HEK293 (cell line): ENCODE data around the gene FAM24B.
"Not testable (repeated sequence)": the region's sequence is repeated elsewhere in the genome, so short reads cannot be mapped to it uniquely, and the experiment has no call there.

Experiments
- CTCF ChIA-PET: fragments of 350-600 bp; formaldehyde crosslinking; extraction: SDS; loops from one replicate; lab custom pipeline; 2021; ENCODE audit warnings: antibody characterized with exemption; lab: Yijun Ruan, JAX
- POLR2A ChIA-PET: fragments of 300-600 bp; formaldehyde crosslinking; extraction: SDS; loops from one replicate; lab custom pipeline; 2020; ENCODE audit warnings: antibody characterized with exemption, inconsistent platforms; lab: Yijun Ruan, JAX
- H3K27ac ChIP-seq: fragments of 200-500 bp; sonication (Bioruptor generic); 2 replicates; pipeline ENCODE4 v1.5.1; 2014; ENCODE audit warnings: low read depth, low read length, control low read depth, inconsistent platforms; ENCODE audit errors: extremely low read depth
- H3K36me3 ChIP-seq, 2 experiments: fragments of 200-500 bp in 1 of 2; sonication (Bioruptor generic) in 1 of 2; 1 replicate in 1 of 2; 2 replicates in 1 of 2; pipeline ENCODE4 v1.5.1; 2014 to 2017; ENCODE audit warnings: inconsistent platforms in 2 of 2, low read length in 2 of 2; ENCODE audit not compliant: control insufficient read depth in 2 of 2, insufficient read depth in 1 of 2
- H3K4me1 ChIP-seq: fragments of 200-500 bp; sonication (Bioruptor generic); 2 replicates; pipeline ENCODE4 v1.5.1; 2014; ENCODE audit warnings: mild to moderate bottlenecking, low read length, inconsistent platforms; ENCODE audit not compliant: control insufficient read depth, insufficient read depth
- H3K4me3 ChIP-seq: 2 replicates; pipeline ENCODE4 v1.5.1; 2011; ENCODE audit warnings: low read depth, mild to moderate bottlenecking, control low read depth, low read length, moderate library complexity
- H3K9me3 ChIP-seq: fragments of 200-500 bp; sonication (Bioruptor generic); 2 replicates; pipeline ENCODE4 v1.5.1; 2014; ENCODE audit warnings: low read depth, low read length, inconsistent platforms; ENCODE audit not compliant: control insufficient read depth, insufficient read depth
- EGR2 ChIP-seq: fragments of 450-650 bp; formaldehyde crosslinking; IDR thresholded peaks from 2 replicates; pipeline ENCODE4 v1.5.1; 2016; ENCODE audit warnings: low read depth, missing biosample characterization, missing genetic modification characterization
- HOXD13 ChIP-seq: sonication (generic); formaldehyde crosslinking; IDR thresholded peaks from 2 replicates; pipeline ENCODE4 v1.8.0; 2022; ENCODE audit warnings: missing genetic modification reagents, borderline replicate concordance
- MYNN ChIP-seq: fragments of 450-650 bp; formaldehyde crosslinking; IDR thresholded peaks from 2 replicates; pipeline ENCODE4 v1.5.1; 2016; ENCODE audit warnings: missing biosample characterization, missing genetic modification characterization, borderline replicate concordance
- OVOL3 ChIP-seq: fragments of 450-650 bp; formaldehyde crosslinking; IDR thresholded peaks from 2 replicates; pipeline ENCODE4 v1.5.1; 2016; ENCODE audit warnings: missing biosample characterization, missing genetic modification characterization
- PBX3 ChIP-seq: sonication (generic); formaldehyde crosslinking; IDR thresholded peaks from 2 replicates; pipeline ENCODE4 v1.8.1; 2022; ENCODE audit warnings: mild to moderate bottlenecking, moderate library complexity, missing genetic modification reagents
- TCF7L2 ChIP-seq: IDR thresholded peaks from 2 replicates; pipeline ENCODE4 v1.6.1; 2011; ENCODE audit warnings: low read depth, mild to moderate bottlenecking, inconsistent platforms, low read length, moderate library complexity, borderline replicate concordance
- ZBTB7A ChIP-seq: fragments of 450-650 bp; formaldehyde crosslinking; IDR thresholded peaks from 2 replicates; pipeline ENCODE4 v1.5.1; 2016; ENCODE audit warnings: low read depth, missing biosample characterization, missing genetic modification characterization
- ZFHX2 ChIP-seq: fragments of 450-650 bp; formaldehyde crosslinking; conservative IDR thresholded peaks from 2 replicates; pipeline ENCODE4 v1.5.1; 2016; ENCODE audit warnings: missing biosample characterization, missing genetic modification characterization
- ZNF146 ChIP-seq: fragments of 450-650 bp; formaldehyde crosslinking; IDR thresholded peaks from 2 replicates; pipeline ENCODE4 v1.5.1; 2016; ENCODE audit warnings: missing biosample characterization, missing genetic modification characterization
- ZNF510 ChIP-seq: fragments of 450-650 bp; formaldehyde crosslinking; IDR thresholded peaks from 2 replicates; pipeline ENCODE4 v1.5.1; 2018; ENCODE audit warnings: mild to moderate bottlenecking, missing genetic modification characterization, missing biosample characterization; ENCODE audit not compliant: insufficient replicate concordance
- ZNF580 ChIP-seq: fragments of 450-650 bp; formaldehyde crosslinking; IDR thresholded peaks from 2 replicates; pipeline ENCODE4 v1.5.1; 2016; ENCODE audit warnings: missing biosample characterization, missing genetic modification characterization
- ZNF610 ChIP-seq: fragments of 450-650 bp; formaldehyde crosslinking; IDR thresholded peaks from 2 replicates; pipeline ENCODE4 v1.5.1; 2016; ENCODE audit warnings: missing biosample characterization, missing genetic modification characterization, borderline replicate concordance
- ZNF660 ChIP-seq: fragments of 450-650 bp; IDR thresholded peaks from 2 replicates; pipeline ENCODE4 v1.5.1; 2018; ENCODE audit warnings: missing biosample characterization, mild to moderate bottlenecking, missing genetic modification characterization

Gene FAM24B

GRCh38 chr10:122859527-122859926 lies 19.9 kb downstream of the FAM24B start:
- POLR2A ChIA-PET: no interaction called here
- Histone ChIP-seq H3K9me3 (no peaks in the 10 kb centered on the region), H3K36me3 (peaks cover 0 to 20% of the 10 kb centered on the region in 2 experiments; a peak in 1 of 3 replicates), H3K4me1 (no peaks in the 10 kb centered on the region), H3K4me3 (no peak overlapping the region), H3K27ac (no peak overlapping the region)
- CTCF ChIA-PET: no interaction called here
- TF ChIP-seq PBX3 (CRISPR knock-in tag) (no peak), HOXD13 (no peak), ZNF510 (tag by site-specific recombination) (no peak), OVOL3 (tag by site-specific recombination) (no peak)

GRCh38 chr10:122858042-122858441 lies 21.3 kb downstream of the FAM24B start:
- H3K9me3 ChIP-seq, POLR2A ChIA-PET, H3K4me1 ChIP-seq, CTCF ChIA-PET, H3K4me3 ChIP-seq, H3K27ac ChIP-seq: not testable (repeated sequence)
- H3K36me3 ChIP-seq: peaks cover 0 to 35% of the 10 kb centered on the region in 2 experiments; a peak in 1 of 3 replicates
- TF ChIP-seq ZNF146: peak; percentile 97
- TF ChIP-seq ZNF580 (tag by site-specific recombination): 0 out of 2 replicates have a peak, but pooled peaks have one; percentile 31

GRCh38 chr10:122856902-122857301 lies 22.5 kb downstream of the FAM24B start:
- POLR2A ChIA-PET: no interaction called here
- no peak overlapping the region for H3K27ac ChIP-seq

GRCh38 chr10:122855745-122856144 lies 23.6 kb downstream of the FAM24B start:
- TF ChIP-seq ZBTB7A (no peak), MYNN (tag by site-specific recombination) (no peak), TCF7L2 (no peak), ZNF660 (tag by site-specific recombination) (no peak)
- Histone ChIP-seq H3K27ac (no peak overlapping the region), H3K9me3 (no peaks in the 10 kb centered on the region), H3K4me1 (peaks cover 17% of the 10 kb centered on the region), H3K36me3 (peaks cover 0 to 36% of the 10 kb centered on the region in 2 experiments; a peak in 1 of 3 replicates), H3K4me3 (no peak overlapping the region)
- ChIA-PET CTCF (interaction anchor here (0.8 kb wide), 1 partner anchor 718 kb away, joined by 3 read pairs; no protein-coding TSS in a partner anchor), POLR2A (no interaction called here)

More at GRCh38 chr10:122856902-122857301, 22.5 kb downstream of the FAM24B start:
- TF ChIP-seq OVOL3 (tag by site-specific recombination) (no peak), ZNF610 (tag by site-specific recombination) (no peak), ZFHX2 (tag by site-specific recombination) (peak; percentile 82), EGR2 (peak; percentile 69; the same call in 1 of the 2 replicates), PBX3 (CRISPR knock-in tag) (no peak)
- no peaks in the 10 kb centered on the region for H3K9me3 ChIP-seq
- H3K4me1 ChIP-seq: peaks cover 6% of the 10 kb centered on the region
- CTCF ChIA-PET: interaction anchor here (0.6 kb wide), 1 partner anchor 125 kb away, joined by 3 read pairs; no protein-coding TSS in a partner anchor
- H3K4me3 ChIP-seq: no peak overlapping the region
- peaks cover 0 to 35% of the 10 kb centered on the region in 2 experiments; a peak in 1 of 3 replicates for H3K36me3 ChIP-seq
